CD4-positive, alpha-beta memory T cell (primary cell): ENCODE results near the gene SELENOF. TPM values are rescaled to one million over a fixed set of nuclear protein-coding genes. Genes with fewer than 3 reads are reported as not detected.
A peak's percentile ranks its signal among the peaks of the same experiment; 100 is the strongest.

Source experiments
- CTCF ChIA-PET: fragments of 350-600 bp; sonication (Branson Sonifier 250); formaldehyde crosslinking; loops from one replicate; lab custom pipeline; 2021; ENCODE audit warnings: inconsistent platforms; ENCODE audit not compliant: partially characterized antibody; lab: Charles Lee
- POLR2A ChIA-PET: fragments of 350-600 bp; sonication (Branson Sonifier 250); formaldehyde crosslinking; loops from one replicate; lab custom pipeline; 2021; ENCODE audit not compliant: partially characterized antibody; lab: Charles Lee
- DNase-seq, 5 donors: peaks; one replicate each; pipeline versions ENCODE4 v3.0.0 to v3.0.0-alpha.2; 2020 to 2022; ENCODE audit warnings: mixed read lengths in 1 of 5
- H3K27ac ChIP-seq: one replicate; pipeline ENCODE4 v1.7.0; 2013; ENCODE audit warnings: low read depth, low read length
- H3K27me3 ChIP-seq: 2 replicates; pipeline ENCODE4 v1.7.0; 2013; ENCODE audit warnings: mild to moderate bottlenecking, low read length, moderate library complexity; ENCODE audit not compliant: insufficient read depth
- H3K36me3 ChIP-seq: 2 replicates; pipeline ENCODE4 v1.7.0; 2013; ENCODE audit warnings: mild to moderate bottlenecking, low read length, moderate library complexity; ENCODE audit not compliant: insufficient read depth
- H3K4me1 ChIP-seq: 2 replicates; pipeline ENCODE4 v1.7.0; 2013; ENCODE audit warnings: mild to moderate bottlenecking, low read length, moderate library complexity; ENCODE audit not compliant: insufficient read depth
- H3K4me3 ChIP-seq, 2 donors: one replicate each; pipeline ENCODE4 v1.7.0; 2013; ENCODE audit warnings: low read length in 2 of 2, mild to moderate bottlenecking in 1 of 2
- H3K9me3 ChIP-seq, 2 donors: one replicate each; pipeline ENCODE4 v1.7.0; 2013; ENCODE audit warnings: low read length in 2 of 2, control low read depth in 1 of 2; ENCODE audit not compliant: control insufficient read depth in 1 of 2
- H3K27ac Mint-ChIP-seq, 7 donors: one replicate each; pipeline ENCODE4 v1.8.0; 2020 to 2021; ENCODE audit warnings: mixed read lengths in 7 of 7, mild to moderate bottlenecking in 6 of 7, inconsistent platforms in 3 of 7, moderate library complexity in 3 of 7
- H3K27me3 Mint-ChIP-seq, 2 donors: one replicate each; pipeline ENCODE4 v1.8.0; 2020 to 2021; ENCODE audit warnings: mixed read lengths in 2 of 2
- H3K36me3 Mint-ChIP-seq, 2 donors: one replicate each; pipeline ENCODE4 v1.8.0; 2020 to 2021; ENCODE audit warnings: mixed read lengths in 2 of 2, inconsistent platforms in 1 of 2, mild to moderate bottlenecking in 1 of 2
- H3K4me1 Mint-ChIP-seq, 4 donors: one replicate each; pipeline ENCODE4 v1.8.0; 2020 to 2021; ENCODE audit warnings: mixed read lengths in 4 of 4, mild to moderate bottlenecking in 1 of 4
- H3K4me3 Mint-ChIP-seq, 8 donors: one replicate each; pipeline ENCODE4 v1.8.0; 2020 to 2021; ENCODE audit warnings: mixed read lengths in 8 of 8, mild to moderate bottlenecking in 7 of 8, moderate library complexity in 6 of 8, inconsistent platforms in 3 of 8
- H3K9me3 Mint-ChIP-seq, 8 donors: one replicate each; pipeline ENCODE4 v1.8.0; 2020 to 2021; ENCODE audit warnings: mixed read lengths in 8 of 8, mild to moderate bottlenecking in 5 of 8, inconsistent platforms in 3 of 8, moderate library complexity in 1 of 8
- intact Hi-C: fragments of 100-400 bp; cut with micrococcal nuclease; formaldehyde crosslinking; loops from one replicate; pipeline ENCODE4 v1.15.1; 2023
- polyA plus RNA-seq, 2 donors: library from polyadenylated mRNA; unstranded; fragments of 300-500 nt; fragmentation: Illumina TruSeq; gene quantifications; one replicate each; pipeline ENCODE4 v1.2.3, GENCODE V29; 2021
- total RNA-seq, 2 experiments: library from RNA; stranded (reverse); gene quantifications; one replicate each; pipeline ENCODE4 v1.2.3, GENCODE V29; 2021

SELENOF gene
- total and polyA plus RNA-seq, 4 experiments from 2014 or later = 151 to 392 (median 233) TPM

- no peak for DNase-seq
- Mint-ChIP-seq H3K4me1 (peaks cover 2 to 6% (median 4%) of the 10 kb centered on the region in 4 donors), H3K4me3 (no peak overlapping the region), H3K9me3 (no peaks in the 10 kb centered on the region), H3K36me3 (peaks cover 18 to 25% of the 10 kb centered on the region in 2 donors), H3K27ac (peak overlapping the region in 4 of 7 donors; percentile 5 to 38 (median 28)), H3K27me3 (no peaks in the 10 kb centered on the region)
- Histone ChIP-seq H3K27ac (no peak overlapping the region), H3K4me1 (no peaks in the 10 kb centered on the region), H3K9me3 (no peaks in the 10 kb centered on the region), H3K27me3 (no peaks in the 10 kb centered on the region), H3K36me3 (no peaks in the 10 kb centered on the region), H3K4me3 (no peak overlapping the region)
- ChIA-PET CTCF (no interaction called here), POLR2A (no interaction called here)
- intact Hi-C loops = loop anchor here (10.0 kb wide), 1 partner anchor 53 kb away; the partner anchor contains the start of genes HS2ST1 and SELENOF
Measured at GRCh38 chr1:86861424-86861823, 52.5 kb downstream of the SELENOF start.

GRCh38 chr1:86860424-86860823 is 53.5 kb downstream of the SELENOF start:
- H3K27ac ChIP-seq = no peak overlapping the region
- H3K36me3 ChIP-seq = no peaks in the 10 kb centered on the region
- Mint-ChIP-seq H3K27me3 (no peaks in the 10 kb centered on the region), H3K27ac (peak overlapping the region in 1 of 7 donors; percentile 58), H3K4me3 (no peak overlapping the region), H3K36me3 (peaks cover 9 to 24% of the 10 kb centered on the region in 2 donors), H3K4me1 (peaks cover 0 to 4% (median under 1%) of the 10 kb centered on the region in 4 donors), H3K9me3 (no peaks in the 10 kb centered on the region)
- CTCF ChIA-PET = interaction anchor here (1.1 kb wide), 1 partner anchor 34 kb away, joined by 3 read pairs; no protein-coding TSS in a partner anchor
- POLR2A ChIA-PET = no interaction called here
- DNase-seq = no peak
- intact Hi-C loops = loop anchor here (10.0 kb wide), 1 partner anchor 54 kb away; the partner anchor contains the start of genes HS2ST1 and SELENOF
- no peak overlapping the region for H3K4me3 ChIP-seq
- H3K27me3 ChIP-seq = no peaks in the 10 kb centered on the region
- H3K9me3 ChIP-seq = no peaks in the 10 kb centered on the region
- H3K4me1 ChIP-seq = no peaks in the 10 kb centered on the region

DNA sequence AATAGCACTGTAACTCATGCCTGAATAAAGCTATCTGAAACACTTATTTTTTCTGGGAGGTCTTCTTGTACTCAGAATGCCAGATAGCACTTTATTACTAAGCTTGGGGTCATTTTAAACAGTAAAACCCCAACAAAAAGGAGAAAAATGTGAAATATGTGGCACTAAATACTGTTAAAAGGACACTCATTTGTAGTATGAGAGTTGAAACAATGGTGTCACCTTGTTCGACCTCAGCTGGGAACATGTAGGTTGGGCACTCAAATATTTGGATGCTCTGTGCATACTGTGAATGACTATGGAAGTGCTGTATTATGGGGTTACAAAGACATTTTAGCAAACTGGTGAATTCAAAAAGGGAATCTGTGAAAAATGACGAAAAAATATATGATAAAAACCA is 53.9 kb downstream of the SELENOF start:
- intact Hi-C loops = loop anchor here (10.0 kb wide), 1 partner anchor 55 kb away; the partner anchor contains the start of genes HS2ST1 and SELENOF
- CTCF ChIA-PET = interaction anchor here (1.1 kb wide), 1 partner anchor 34 kb away, joined by 3 read pairs; no protein-coding TSS in a partner anchor
- Histone ChIP-seq H3K36me3 (no peaks in the 10 kb centered on the region), H3K9me3 (no peaks in the 10 kb centered on the region), H3K4me3 (no peak overlapping the region), H3K27ac (no peak overlapping the region), H3K27me3 (no peaks in the 10 kb centered on the region), H3K4me1 (no peaks in the 10 kb centered on the region)
- peak overlapping the region in 1 of 8 donors; percentile 11 for H3K4me3 Mint-ChIP-seq
- peaks cover 9 to 20% of the 10 kb centered on the region in 2 donors for H3K36me3 Mint-ChIP-seq
- no peak for DNase-seq
- no peaks in the 10 kb centered on the region for H3K27me3 Mint-ChIP-seq
- H3K4me1 Mint-ChIP-seq = peaks cover 0 to under 1% (median 0%) of the 10 kb centered on the region in 4 donors
- POLR2A ChIA-PET = no interaction called here
- H3K9me3 Mint-ChIP-seq = no peaks in the 10 kb centered on the region
- H3K27ac Mint-ChIP-seq = no peak overlapping the region

DNA sequence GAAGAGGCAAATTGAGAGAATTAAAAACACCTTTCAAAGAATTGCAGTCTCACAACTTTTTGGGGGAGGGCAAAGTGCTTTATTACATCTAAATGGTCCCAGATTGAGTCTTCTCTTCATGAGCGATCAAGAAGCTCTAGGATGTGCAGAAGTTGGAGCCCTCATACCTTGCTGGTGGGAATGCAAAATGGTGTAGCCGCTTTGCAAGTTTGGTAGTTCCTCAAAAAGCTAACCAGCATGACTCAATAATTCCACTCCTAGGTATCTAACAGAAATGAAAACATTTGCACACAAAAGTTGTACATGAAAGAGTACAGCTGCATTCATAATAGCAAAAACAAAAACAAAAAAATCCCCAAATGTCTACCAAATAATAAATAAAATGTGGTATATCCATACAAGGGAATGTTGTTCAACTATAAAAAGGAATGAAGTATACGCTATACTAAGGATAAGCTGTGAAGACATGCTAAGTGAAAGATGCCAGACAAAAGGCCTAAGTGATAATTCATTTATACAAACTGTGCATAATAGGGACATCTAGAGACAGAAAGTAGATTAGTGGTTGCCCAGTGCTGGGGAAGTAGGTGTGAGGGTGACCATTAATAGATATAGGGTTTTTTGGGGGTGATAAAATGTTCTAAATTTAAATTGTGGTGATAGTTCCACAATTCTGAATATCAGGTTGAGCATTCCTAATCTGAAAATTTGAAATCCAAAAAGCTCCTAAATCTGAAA is 55.2 kb downstream of the SELENOF start:
- no peak for DNase-seq
- Mint-ChIP-seq H3K9me3 (no peaks in the 10 kb centered on the region), H3K27ac (no peak overlapping the region), H3K36me3 (peaks cover 9 to 19% of the 10 kb centered on the region in 2 donors), H3K4me3 (no peak overlapping the region), H3K4me1 (no peaks in the 10 kb centered on the region), H3K27me3 (no peaks in the 10 kb centered on the region)
- no peaks in the 10 kb centered on the region for H3K9me3 ChIP-seq
- no peaks in the 10 kb centered on the region for H3K36me3 ChIP-seq
- POLR2A ChIA-PET = no interaction called here
- H3K4me3 ChIP-seq = no peak overlapping the region
- H3K27me3 ChIP-seq = no peaks in the 10 kb centered on the region
- CTCF ChIA-PET = no interaction called here
- H3K4me1 ChIP-seq = no peaks in the 10 kb centered on the region
- intact Hi-C loops = no loop called here
- no peak overlapping the region for H3K27ac ChIP-seq

DNA sequence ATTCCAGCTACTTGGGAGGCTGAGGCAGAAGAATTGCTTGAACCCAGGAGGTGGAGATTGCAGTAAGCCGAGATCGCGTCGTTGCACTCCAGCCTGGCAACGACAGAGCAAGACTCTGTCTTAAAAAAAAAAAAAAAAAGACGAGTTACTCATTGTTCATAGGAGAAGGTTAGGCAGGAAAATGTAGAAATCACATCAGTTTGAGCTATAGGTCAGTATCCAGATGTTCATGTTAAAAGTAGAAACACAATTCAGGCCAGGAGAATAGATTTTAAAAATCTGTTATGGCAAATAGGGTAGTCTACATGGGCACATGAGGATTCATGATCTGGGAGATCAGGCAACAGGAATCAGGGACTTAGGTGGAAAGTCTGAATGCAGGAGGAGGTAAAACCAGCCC is 57.7 kb downstream of the SELENOF start:
- no peaks in the 10 kb centered on the region for H3K9me3 ChIP-seq
- H3K4me3 Mint-ChIP-seq = no peak overlapping the region
- H3K27me3 Mint-ChIP-seq = no peaks in the 10 kb centered on the region
- H3K9me3 Mint-ChIP-seq = no peaks in the 10 kb centered on the region
- intact Hi-C loops = no loop called here
- no peaks in the 10 kb centered on the region for H3K27me3 ChIP-seq
- H3K27ac ChIP-seq = no peak overlapping the region
- no peaks in the 10 kb centered on the region for H3K4me1 ChIP-seq
- no peaks in the 10 kb centered on the region for H3K36me3 ChIP-seq
- CTCF ChIA-PET = interaction anchor here (0.6 kb wide), 1 partner anchor 38 kb away, joined by 3 read pairs; no protein-coding TSS in a partner anchor
- H3K27ac Mint-ChIP-seq = peak overlapping the region in 1 of 7 donors; percentile 19
- no peak overlapping the region for H3K4me3 ChIP-seq
- no peaks in the 10 kb centered on the region for H3K4me1 Mint-ChIP-seq
- no peak for DNase-seq
- POLR2A ChIA-PET = no interaction called here
- H3K36me3 Mint-ChIP-seq = peaks cover 2 to 7% of the 10 kb centered on the region in 2 donors

DNA sequence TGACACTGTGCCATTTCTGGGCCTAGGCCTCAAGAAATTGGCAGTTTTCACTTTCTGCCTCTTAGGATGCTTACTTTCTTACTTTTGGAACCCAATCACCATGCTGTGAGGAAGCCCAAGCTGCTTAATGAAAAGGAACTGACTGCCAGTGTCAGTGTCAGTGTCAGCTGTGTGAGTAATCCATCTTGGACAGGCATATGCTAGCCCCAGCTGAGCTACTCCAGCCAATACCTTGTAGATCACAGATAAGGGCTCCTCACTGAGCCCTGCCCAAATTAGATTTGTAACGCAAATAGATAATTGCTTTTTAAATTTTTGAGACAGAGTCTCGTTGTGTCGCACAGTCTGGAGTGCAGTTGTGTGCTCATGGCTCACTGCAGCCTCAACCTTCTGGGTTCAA is 59.6 kb downstream of the SELENOF start:
- CTCF ChIA-PET = no interaction called here
- Histone ChIP-seq H3K9me3 (no peaks in the 10 kb centered on the region), H3K4me1 (no peaks in the 10 kb centered on the region), H3K4me3 (no peak overlapping the region), H3K36me3 (no peaks in the 10 kb centered on the region), H3K27ac (no peak overlapping the region), H3K27me3 (no peaks in the 10 kb centered on the region)
- Mint-ChIP-seq H3K4me3 (no peak overlapping the region), H3K9me3 (no peaks in the 10 kb centered on the region), H3K4me1 (no peaks in the 10 kb centered on the region), H3K27ac (no peak overlapping the region), H3K27me3 (peaks cover 0 to 2% of the 10 kb centered on the region in 2 donors), H3K36me3 (peaks cover 0 to 1% of the 10 kb centered on the region in 2 donors)
- POLR2A ChIA-PET = no interaction called here
- intact Hi-C loops = no loop called here
- no peak for DNase-seq

GRCh38 chr1:86852782-86853408 is 61.0 kb downstream of the SELENOF start:
- Mint-ChIP-seq H3K27me3 (peaks cover 0 to 2% of the 10 kb centered on the region in 2 donors), H3K4me3 (no peak overlapping the region), H3K4me1 (no peaks in the 10 kb centered on the region), H3K9me3 (no peaks in the 10 kb centered on the region), H3K36me3 (no peaks in the 10 kb centered on the region), H3K27ac (no peak overlapping the region)
- intact Hi-C loops = no loop called here
- H3K36me3 ChIP-seq = no peaks in the 10 kb centered on the region
- no peaks in the 10 kb centered on the region for H3K4me1 ChIP-seq
- no peaks in the 10 kb centered on the region for H3K9me3 ChIP-seq
- no peak overlapping the region for H3K4me3 ChIP-seq
- no peaks in the 10 kb centered on the region for H3K27me3 ChIP-seq
- CTCF ChIA-PET = no interaction called here
- no peak for DNase-seq
- POLR2A ChIA-PET = no interaction called here
- H3K27ac ChIP-seq = no peak overlapping the region
